Measurements from ENCODE around the gene MAPKAP1. TPM values are rescaled to one million over a fixed set of nuclear protein-coding genes. Genes with fewer than 3 reads are reported as not detected.

Gene MAPKAP1
- total and polyA plus RNA-seq, 9 of the 15 experiments (the other 6 are each of a cell fraction or from before 2014, with no cell fraction given), result 2.6 to 82.1 (median 61.1) TPM

DNA sequence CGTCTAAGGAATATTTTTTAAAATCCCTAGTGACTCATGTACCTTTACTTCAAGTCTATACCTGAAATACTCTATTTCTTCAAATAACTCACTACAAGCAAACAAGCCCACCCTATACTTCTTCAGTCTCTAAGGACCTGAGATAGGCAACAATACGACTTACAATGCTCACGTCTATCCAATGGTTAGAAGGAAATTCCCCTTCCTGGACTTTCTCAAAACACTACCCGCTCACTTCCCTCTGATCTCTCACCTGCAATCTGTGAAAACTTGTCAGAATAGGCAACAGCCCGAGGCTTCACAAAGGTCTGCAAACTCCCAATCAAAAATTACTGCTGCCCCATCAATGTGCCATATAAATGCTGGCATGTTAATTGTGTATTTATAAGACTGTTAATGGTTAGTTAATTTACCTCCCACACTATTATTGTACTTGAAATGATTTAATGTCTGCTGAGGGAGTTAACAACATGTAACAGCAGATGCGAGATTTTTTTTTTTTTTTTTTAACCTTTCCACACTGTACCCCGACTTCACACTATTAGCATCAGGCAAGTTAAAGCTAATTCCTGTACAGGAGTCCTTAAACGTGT lies 27.3 kb downstream of the MAPKAP1 start:
- Histone ChIP-seq H3K9ac (ENCODE audit: insufficient read depth in 1 of 2, low read depth in 2 of 2, low read length in 2 of 2) (no peak overlapping the region), H3K4me2 (ENCODE audit: insufficient read depth, low read length) (no peak overlapping the region), H3K9me1 (ENCODE audit: control insufficient read depth, insufficient read depth, low read length) (no peaks in the 10 kb centered on the region), H3K9me3 (replicated peaks; ENCODE audit: control insufficient read depth, insufficient read depth, low read depth, low read length) (no peaks in the 10 kb centered on the region), H3K79me2 (ENCODE audit: control insufficient read depth, insufficient read depth, low read length) (peaks cover 3% of the 10 kb centered on the region; the same call in 1 of the 3 replicates), H3K4me1 (replicated peaks in 1 of 2; ENCODE audit: control insufficient read depth in 2 of 2, insufficient read depth in 2 of 2, low read length in 2 of 2) (peaks cover 3 to 13% of the 10 kb centered on the region in 2 experiments; a peak in 3 of 5 replicates), H3K4me3 (no peak overlapping the region), H3K27me3 (ENCODE audit: control insufficient read depth in 2 of 2, insufficient read depth in 2 of 2, low read length in 2 of 2) (no peaks in the 10 kb centered on the region), H4K20me1 (replicated peaks; ENCODE audit: control insufficient read depth, insufficient read depth, low read length) (0 out of 2 replicates have a peak, but pooled peaks cover 5% of the 10 kb centered on the region), H3K27ac (ENCODE audit: extremely low read depth, low read depth, low read length) (no peak overlapping the region), H2AFZ (ENCODE audit: low read depth, low read length) (no peak overlapping the region), H3K36me3 (ENCODE audit: control insufficient read depth, insufficient read depth, low read length) (no peaks in the 10 kb centered on the region)
- ATAC-seq (no peak), DNase-seq (ENCODE audit: extremely low read depth in 1 of 4, low spot score in 3 of 4) (no peak), FAIRE-seq (no peak)
- in situ Hi-C loops (cut with MboI) (no loop called here), intact Hi-C loops (cut with micrococcal nuclease) (no loop called here)
- POLR2A ChIA-PET, result interaction anchor here (0.5 to 0.9 kb wide), 2 partner anchors 15 to 203 kb away, joined by 3 to 6 read pairs; no protein-coding TSS in a partner anchor
- BruUV-seq (replicated peaks), result no TSS peak
- CTCF ChIA-PET (ENCODE audit: low intra/inter-chr PET ratio), result no interaction called here
- WGBS (ENCODE audit: insufficient coverage, low coverage, missing lambda C conversion rate), result 87% methylated on average over 8 of the region's 8 CpGs
- no peak for TF ChIP-seq TEAD4 (IDR thresholded peaks at IDR 0.05; ENCODE audit: low read length)
- TF ChIP-seq TEAD4 (CRISPR knock-in tag; IDR thresholded peaks at IDR 0.05; ENCODE audit: borderline replicate concordance), result no peak
- TF ChIP-seq TFAM (CRISPR knock-in tag; conservative IDR thresholded peaks at IDR 0.05), result no peak
- TF ChIP-seq HMGN3 (IDR thresholded peaks at IDR 0.05; ENCODE audit: borderline replicate concordance, extremely low read depth, insufficient read length, low read depth, low read length), result no peak
- TF ChIP-seq, protein P1, sequence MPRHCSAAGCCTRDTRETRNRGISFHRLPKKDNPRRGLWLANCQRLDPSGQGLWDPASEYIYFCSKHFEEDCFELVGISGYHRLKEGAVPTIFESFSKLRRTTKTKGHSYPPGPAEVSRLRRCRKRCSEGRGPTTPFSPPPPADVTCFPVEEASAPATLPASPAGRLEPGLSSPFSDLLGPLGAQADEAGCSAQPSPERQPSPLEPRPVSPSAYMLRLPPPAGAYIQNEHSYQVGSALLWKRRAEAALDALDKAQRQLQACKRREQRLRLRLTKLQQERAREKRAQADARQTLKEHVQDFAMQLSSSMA (CRISPR knock-in tag; IDR thresholded peaks at IDR 0.05), result no peak
- no peak for TF ChIP-seq MEF2D (tag; conservative IDR thresholded peaks at IDR 0.05; ENCODE audit: low read depth)
- TF ChIP-seq SAP30 (IDR thresholded peaks at IDR 0.05; ENCODE audit: borderline replicate concordance, insufficient read depth, low read depth, low read length, poor library complexity, severe bottlenecking), result no peak
- no peak for TF ChIP-seq CBFB (CRISPR knock-in tag; IDR thresholded peaks at IDR 0.05)
- no peak for TF ChIP-seq HNRNPL (IDR thresholded peaks at IDR 0.05; ENCODE audit: low read depth, low read length)
- TF ChIP-seq, protein P2, sequence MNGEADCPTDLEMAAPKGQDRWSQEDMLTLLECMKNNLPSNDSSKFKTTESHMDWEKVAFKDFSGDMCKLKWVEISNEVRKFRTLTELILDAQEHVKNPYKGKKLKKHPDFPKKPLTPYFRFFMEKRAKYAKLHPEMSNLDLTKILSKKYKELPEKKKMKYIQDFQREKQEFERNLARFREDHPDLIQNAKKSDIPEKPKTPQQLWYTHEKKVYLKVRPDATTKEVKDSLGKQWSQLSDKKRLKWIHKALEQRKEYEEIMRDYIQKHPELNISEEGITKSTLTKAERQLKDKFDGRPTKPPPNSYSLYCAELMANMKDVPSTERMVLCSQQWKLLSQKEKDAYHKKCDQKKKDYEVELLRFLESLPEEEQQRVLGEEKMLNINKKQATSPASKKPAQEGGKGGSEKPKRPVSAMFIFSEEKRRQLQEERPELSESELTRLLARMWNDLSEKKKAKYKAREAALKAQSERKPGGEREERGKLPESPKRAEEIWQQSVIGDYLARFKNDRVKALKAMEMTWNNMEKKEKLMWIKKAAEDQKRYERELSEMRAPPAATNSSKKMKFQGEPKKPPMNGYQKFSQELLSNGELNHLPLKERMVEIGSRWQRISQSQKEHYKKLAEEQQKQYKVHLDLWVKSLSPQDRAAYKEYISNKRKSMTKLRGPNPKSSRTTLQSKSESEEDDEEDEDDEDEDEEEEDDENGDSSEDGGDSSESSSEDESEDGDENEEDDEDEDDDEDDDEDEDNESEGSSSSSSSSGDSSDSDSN (IDR thresholded peaks at IDR 0.05; ENCODE audit: borderline replicate concordance in 1 of 2, low read depth in 2 of 2, low read length in 2 of 2), result no peak
- TF ChIP-seq RBM34 (IDR thresholded peaks at IDR 0.05; ENCODE audit: borderline replicate concordance, insufficient read depth, low read length), result no peak

Measured in K562 (cell line).